Activated CD4-positive, CD25-positive, alpha-beta regulatory T cell (primary cell): ENCODE measurements around the gene SIGLECL1.

ENCODE experiments used
- DNase-seq, 4 experiments: peaks; one replicate each; lab custom pipeline; 2025; lab: John Stamatoyannopoulos, UW

SIGLECL1 gene

DNA sequence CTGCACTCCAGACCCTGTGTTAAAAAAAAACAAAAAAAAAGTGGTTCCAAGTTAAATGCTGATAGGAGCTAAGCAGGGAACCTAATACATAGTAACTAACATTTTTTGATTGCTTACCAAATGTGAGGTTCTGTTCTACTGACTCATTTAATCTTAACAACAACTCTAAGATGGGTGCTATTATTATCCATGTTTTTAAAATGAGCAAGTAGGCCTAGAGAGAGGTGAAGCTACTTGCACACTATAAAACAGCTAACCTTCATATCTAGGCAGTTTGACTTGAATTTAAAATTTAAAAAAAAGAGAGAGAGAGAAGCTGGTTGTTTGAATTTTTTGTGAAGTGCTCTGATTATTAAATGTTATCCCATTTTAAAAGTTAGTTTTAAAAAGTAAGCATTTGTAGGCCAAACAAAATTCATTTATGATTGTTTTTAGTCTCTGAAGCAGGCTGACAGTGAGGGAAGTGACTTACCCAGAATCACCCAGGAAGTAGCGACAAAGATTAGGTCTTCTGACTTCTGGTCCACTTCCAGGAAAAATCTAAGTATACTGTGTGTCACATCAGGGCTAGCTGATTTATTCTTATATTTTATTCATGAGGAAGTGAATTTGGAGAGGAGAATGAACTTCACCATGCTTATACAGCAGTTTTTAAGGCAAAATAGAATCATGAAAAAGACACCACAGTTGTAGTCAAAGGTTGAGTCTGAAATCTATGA, 2.4 kb downstream of the SIGLECL1 start:
- no peak for DNase-seq

DNA sequence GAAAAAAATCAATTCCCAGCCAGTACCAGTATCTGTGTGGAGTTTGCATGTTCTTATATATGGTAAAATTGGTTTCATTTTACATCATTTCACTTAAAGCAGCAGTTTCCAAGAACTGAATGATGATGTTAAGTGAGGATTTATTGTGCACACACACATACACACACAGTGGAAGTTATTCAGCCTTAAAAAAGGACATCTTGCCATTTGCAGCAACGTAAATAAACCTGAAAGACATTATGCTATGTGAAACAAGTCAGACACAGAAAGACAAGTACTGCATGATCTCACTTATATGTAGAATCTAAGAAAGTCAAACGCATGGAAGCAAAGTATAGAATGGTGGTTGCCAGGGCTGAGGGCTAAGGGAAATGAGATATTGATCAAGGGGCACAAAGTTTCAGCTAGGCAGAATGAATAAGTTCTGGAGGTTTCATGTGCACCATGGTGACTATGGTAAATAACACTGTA, 5.3 kb downstream of the SIGLECL1 start:
- DNase-seq: no peak

DNA sequence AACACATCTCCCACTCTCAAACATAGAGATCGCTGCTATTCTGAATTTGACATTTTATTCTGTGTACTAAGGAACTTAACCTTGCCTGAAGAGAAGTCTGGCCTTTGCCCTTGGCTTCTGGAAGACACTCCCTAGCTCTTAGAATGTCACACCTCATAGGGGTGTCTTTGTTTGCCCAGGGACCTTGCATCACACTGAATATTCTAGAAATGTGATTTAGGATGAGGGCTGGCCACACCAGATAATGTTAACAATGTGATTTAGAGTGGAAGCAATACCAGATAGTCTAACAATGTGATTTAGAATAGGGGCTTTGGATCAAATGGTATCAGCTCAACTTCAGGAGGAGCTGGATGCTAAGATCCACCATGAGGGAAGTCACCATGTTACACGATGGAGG, 6.6 kb downstream of the SIGLECL1 start:
- no peak for DNase-seq

GRCh38 chr19:51258165-51259160, 7.6 kb downstream of the SIGLECL1 start:
- no peak for DNase-seq

DNA sequence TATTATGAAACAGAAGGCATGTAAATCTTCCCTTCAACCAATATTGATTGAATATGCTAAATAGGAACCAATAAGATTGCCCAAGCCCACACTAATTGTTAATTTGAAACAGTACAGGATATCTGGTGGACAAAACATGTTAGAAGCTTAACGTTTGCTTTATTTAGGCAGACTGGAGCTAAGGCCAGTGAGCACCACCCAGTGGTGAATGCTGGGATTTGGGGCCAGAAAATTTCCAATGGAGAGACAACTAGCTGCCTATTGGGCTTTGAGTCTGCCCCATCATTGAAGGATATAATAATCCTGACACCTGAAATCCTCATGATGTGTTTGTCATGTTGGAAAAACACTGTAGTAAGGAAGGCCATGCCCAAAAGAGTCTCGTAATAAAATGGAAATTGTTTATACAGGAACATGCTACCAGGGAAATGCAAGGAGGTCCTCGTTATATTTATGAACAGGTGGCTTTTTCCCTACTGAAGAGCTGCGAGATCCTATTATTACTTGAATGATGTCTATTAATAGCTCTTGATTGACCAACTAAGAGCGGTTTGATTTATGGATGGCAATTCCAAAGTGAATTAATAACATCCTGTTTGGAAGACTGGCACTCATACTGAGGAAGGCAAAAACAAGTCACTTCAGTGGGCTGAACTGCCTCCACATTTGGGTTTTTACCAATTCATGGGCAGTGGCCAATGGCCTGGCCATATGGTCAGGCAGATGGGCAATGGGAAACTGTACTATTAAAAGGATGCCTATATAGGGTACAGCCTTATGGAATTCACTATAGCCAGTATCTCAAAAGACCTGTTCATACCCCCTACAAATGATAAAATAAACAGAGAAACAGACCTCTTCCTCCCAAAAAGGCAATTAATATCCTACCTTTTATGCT, 8.7 kb downstream of the SIGLECL1 start:
- peak in 2 of 4 experiments; percentile 25 to 37 for DNase-seq

- no peak for DNase-seq
Measured at GRCh38 chr19:51263808-51264207, 12.9 kb downstream of the SIGLECL1 start.

- no peak for DNase-seq
Measured at GRCh38 chr19:51271067-51271466, 20.2 kb downstream of the SIGLECL1 start.

DNA sequence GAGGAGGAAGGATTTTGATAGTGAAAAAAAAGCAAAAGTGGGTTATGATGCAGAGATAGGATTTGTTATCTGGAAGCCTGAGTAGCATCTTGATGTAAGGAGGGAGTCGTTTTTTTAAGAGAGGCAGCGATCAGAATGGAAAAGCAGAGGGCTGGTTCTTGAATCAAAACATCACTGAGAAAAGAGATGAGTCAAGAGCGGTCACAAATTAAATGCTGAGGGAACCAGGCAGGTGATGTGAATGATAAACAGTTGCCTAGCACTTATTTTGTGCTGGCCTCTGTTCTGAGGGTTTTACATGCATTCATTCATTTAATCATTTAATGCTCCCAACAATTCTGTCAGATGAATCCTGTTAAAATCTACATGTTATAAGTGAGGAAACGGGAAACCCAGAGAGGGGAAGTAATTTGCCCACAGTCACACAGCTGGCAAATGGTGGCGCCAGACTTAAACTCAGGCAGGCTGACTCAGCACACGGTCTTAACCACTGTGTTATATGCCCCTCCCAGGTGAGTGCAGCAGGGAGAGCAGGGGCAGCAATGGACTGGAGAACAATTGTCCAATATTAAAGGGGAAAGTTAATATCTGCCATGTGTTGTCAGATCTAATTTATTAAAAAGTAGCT, 21.4 kb downstream of the SIGLECL1 start:
- DNase-seq: no peak

DNA sequence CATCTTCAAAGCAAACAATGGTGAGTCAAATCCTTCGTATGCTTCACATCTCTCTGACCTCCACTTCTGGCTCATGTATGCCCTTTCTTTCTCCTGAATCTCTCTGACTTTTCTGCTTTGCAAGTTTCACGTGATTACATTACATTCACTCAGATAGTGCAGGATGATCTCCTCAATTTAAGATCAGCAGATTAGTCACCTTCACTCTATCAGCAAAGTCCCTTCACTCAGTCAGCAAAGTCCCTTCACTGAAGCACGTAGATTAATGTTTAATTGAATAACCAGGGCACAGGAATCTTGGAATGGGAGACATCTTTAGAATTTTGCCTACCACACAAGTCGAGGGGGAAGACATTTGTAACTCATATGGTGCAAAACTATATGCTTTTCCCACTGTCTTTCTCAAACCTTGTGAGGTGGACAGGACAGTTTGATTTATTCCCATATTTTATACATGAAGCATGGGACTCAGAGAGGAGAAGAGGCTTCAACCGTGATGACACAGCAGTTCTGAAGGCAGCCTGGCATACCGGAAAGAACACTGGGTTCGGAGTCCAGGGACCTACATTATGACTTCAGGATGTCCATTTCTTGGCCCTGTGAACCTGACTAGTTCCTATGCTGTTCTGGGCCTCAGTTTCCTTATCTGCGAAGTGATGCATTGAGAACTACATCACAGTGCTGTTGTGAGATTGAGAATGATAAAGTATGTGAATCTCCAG, 23.3 kb downstream of the SIGLECL1 start:
- DNase-seq: no peak

DNA sequence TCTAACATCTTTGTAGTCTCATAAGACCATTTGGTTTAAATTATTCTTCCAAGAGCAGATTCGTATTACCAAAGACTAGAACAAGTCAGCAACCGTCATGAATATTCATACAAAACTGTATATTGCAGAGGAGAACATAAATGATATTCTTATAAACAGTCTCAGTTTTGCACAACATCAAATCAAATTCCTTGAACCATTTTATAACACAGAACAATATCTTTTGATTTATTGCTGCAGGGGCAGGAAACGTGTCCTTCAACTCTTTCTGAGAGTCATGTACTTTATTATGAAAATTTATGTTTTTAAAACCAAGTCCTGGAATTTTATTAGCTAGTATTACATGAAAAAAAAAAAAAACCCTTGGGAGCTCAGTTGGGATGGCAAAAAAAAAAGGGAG, 26.2 kb downstream of the SIGLECL1 start:
- no peak for DNase-seq

DNA sequence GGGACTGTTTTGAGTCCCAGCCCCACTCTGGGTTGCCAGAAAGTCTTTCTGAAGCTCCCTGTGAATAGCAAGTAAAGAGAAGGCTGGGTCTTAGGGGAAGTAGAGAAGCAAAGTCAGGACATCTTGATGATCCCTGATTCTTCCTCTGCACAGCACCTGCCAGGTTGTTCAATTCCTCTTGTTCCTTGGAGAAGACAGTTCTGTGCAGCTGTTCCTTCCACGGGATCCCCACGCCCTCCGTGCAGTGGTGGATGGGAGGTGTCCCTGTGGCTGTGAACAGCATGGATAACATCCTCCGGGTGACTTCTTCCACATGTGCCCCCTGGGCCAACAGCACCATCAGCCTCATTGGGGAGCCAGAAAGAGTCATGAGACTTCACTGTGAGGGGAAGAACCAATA, 31.5 kb downstream of the SIGLECL1 start:
- DNase-seq: no peak

DNA sequence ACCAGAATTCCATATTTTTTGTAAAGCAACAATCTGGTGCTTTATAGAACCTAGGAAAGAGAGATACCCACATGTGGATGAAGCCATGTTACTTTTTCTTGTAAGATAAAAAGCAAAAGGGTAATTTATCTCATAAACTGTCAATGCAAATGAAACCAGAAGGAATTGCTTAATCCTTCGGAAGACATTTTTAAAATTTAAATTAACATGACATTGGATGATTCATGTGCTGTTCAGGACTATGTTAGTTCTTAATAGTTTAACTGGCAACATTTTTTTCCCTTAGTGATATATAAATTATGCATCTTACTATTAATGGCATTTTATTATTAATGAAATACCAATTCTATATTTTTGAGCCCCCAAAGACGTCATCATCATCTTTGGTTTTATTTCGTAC, 34.8 kb downstream of the SIGLECL1 start:
- no peak for DNase-seq

DNA sequence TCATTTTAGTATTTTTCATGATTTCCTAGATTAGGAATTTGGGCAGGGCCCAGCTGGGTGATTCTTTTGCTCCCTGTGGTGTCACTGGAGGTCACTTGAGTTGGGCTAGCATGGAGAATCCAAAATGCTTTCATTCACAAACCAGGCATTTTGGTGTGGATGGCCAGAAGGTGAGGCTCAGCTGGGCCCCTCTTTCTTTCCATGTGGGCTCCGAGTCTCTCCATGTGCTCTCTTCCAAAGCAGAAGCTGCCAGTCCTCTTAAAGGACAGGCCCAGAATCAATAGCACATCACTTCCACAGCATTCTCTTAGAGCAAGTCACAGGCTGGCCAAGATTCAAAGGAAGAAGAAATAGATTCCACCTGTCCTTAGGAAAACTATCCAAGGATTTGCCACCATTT, 38.8 kb downstream of the SIGLECL1 start:
- DNase-seq: no peak

DNA sequence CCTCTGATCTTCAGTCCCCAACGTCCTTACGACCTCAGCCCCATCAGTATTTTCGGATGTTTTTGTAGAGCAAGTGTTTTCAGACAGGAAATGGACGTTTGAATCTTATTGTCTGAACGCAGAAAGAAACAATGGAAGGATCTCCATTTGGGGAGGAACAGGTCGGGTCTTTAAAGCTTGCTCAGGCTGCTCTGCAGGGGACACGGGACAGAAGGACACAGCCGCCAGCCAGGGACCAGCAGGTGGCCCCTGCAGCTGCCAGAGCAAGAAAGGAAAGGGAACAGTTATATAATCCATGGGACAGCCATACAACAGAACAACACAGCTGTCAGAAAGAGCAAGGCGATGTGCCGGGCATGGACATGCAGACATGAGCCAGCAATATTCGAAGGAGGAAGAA, 42.1 kb downstream of the SIGLECL1 start:
- DNase-seq: no peak

DNA sequence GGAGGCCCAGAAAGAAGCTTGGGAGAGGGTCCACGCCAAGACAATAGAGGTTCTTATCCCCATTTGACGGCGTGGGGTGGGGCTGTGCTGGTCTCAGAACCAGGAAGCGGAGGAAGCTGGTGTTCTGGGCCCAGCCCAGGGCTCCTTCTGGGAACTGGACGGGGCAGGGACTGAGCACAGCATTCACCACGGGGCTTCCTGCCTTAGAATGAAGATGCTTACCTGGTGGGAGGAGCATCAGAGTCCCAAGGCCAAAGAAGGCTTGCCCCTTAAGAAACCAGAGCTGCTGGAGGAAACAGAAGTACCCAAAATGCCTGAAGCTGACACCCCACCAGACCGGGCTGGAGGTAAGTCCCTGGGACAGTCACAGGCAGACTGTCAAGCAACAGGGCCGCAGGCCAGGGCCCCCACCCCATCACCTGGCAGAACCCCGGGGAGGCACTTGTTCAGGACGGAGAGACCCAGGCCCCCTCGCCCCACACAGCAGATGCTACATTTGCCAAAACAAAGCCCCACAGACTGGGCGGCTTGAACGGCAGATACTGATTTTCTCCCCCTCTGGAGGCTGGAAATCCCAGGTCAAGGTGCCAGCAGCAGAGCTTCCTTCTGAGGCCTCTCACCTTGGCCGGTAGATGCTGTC, 42.8 kb downstream of the SIGLECL1 start:
- no peak for DNase-seq

GRCh38 chr19:51294211-51294976, 43.5 kb downstream of the SIGLECL1 start:
- DNase-seq: no peak

- no peak for DNase-seq
Measured at GRCh38 chr19:51294977-51295375, 44.1 kb downstream of the SIGLECL1 start.

DNA sequence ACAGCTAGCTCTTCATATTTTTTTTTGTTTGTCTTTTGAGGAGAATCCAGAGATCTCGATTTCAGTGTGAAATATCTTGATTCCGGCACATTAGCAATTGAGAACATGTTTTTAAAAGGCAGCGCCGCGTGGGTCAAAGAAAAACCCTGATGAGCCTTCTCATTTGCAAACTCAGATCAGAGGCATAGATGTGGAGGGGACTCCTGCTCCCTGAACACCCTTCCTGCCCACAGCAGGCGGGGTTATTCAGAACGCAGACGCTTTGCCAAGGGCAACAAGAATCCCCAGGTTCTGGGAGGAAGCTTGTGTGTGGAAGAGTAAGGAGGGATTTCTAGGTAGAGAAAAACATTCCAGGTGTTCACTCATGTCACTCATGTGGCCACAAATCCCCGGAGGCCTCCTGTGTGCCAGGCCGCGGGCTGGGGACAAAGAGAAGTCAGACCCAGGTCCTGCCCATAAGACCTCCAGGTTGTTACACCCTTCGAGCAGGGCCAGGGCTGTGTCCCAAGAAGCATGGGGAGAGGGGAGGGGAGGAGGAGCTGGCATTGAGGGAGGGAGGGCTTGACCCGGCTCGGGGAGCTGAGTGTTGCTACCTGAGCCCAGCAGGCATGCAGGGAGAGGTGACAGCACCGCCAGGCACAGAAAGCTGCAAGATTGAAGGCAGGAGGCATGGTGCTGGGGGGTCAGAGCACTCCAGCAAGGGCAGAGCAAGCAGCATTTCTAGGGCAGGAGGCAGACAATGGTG, 44.7 kb downstream of the SIGLECL1 start:
- DNase-seq: no peak
